SK-N-SH (cell line): ENCODE results near the gene DFFB. TPM values are rescaled to one million over a fixed set of nuclear protein-coding genes. Genes with fewer than 3 reads are reported as not detected.

Experiments
- CTCF ChIA-PET: fragments of 300-600, 350-600 bp; formaldehyde crosslinking; extraction: SDS; loops from one replicate; lab custom pipeline; 2021; lab: Yijun Ruan, JAX
- POLR2A ChIA-PET: fragments of 350-600 bp; sonication (Branson Sonifier 250); formaldehyde crosslinking; extraction: SDS; loops from one replicate; lab custom pipeline; 2020; ENCODE audit warnings: antibody characterized with exemption, inconsistent platforms; lab: Yijun Ruan, JAX
- DNase-seq: peaks from one replicate; pipeline ENCODE4 v3.0.0; 2012
- H2AFZ ChIP-seq: fragments of 200-600 bp; sonication (generic); 2 replicates; pipeline ENCODE4 v1.8.1; 2016; ENCODE audit warnings: antibody characterized with exemption, mild to moderate bottlenecking, low read depth
- H3F3A ChIP-seq: fragments of 200-600 bp; sonication (generic); replicated peaks from 2 replicates; pipeline ENCODE3; 2016; ENCODE audit warnings: antibody characterized with exemption, mild to moderate bottlenecking; ENCODE audit not compliant: insufficient read depth
- H3K27ac ChIP-seq, 2 experiments: fragments of 200-500 bp in 1 of 2; fragments of 200-600 bp in 1 of 2; sonication (Bioruptor generic) in 1 of 2; sonication (generic), shearing (Covaris generic) in 1 of 2; 2 replicates each; pipeline versions ENCODE4 v1.5.1 to v1.6.1; 2014 to 2016; ENCODE audit warnings: low read depth in 2 of 2, inconsistent platforms in 1 of 2, low read length in 1 of 2, mild to moderate bottlenecking in 1 of 2, mixed read lengths in 1 of 2
- H3K27me3 ChIP-seq: fragments of 200-600 bp; sonication (generic), shearing (Covaris generic); 2 replicates; pipeline ENCODE4 v1.6.1; 2016; ENCODE audit warnings: mixed run types; ENCODE audit not compliant: insufficient read depth
- H3K36me3 ChIP-seq, 2 experiments: fragments of 200-500 bp in 1 of 2; fragments of 200-600 bp in 1 of 2; sonication (Bioruptor generic) in 1 of 2; sonication (generic) in 1 of 2; replicated peaks in 1 of 2; 2 replicates each; pipeline versions ENCODE3 to v1.5.1; 2014 to 2016; ENCODE audit warnings: low read length in 1 of 2, mild to moderate bottlenecking in 1 of 2; ENCODE audit not compliant: insufficient read depth in 2 of 2, control insufficient read depth in 1 of 2
- H3K4me1 ChIP-seq, 2 experiments: fragments of 200-500 bp in 1 of 2; fragments of 200-600 bp in 1 of 2; sonication (Bioruptor generic) in 1 of 2; sonication (generic), shearing (Covaris generic) in 1 of 2; 2 replicates each; pipeline versions ENCODE4 v1.5.1 to v1.6.1; 2014 to 2016; ENCODE audit warnings: low read depth in 1 of 2, low read length in 1 of 2, mixed run types in 1 of 2; ENCODE audit not compliant: insufficient read depth in 2 of 2, control insufficient read depth in 1 of 2
- H3K4me2 ChIP-seq: fragments of 200-600 bp; sonication (generic), shearing (Covaris generic); 2 replicates; pipeline ENCODE4 v1.6.1; 2017; ENCODE audit warnings: mixed run types
- H3K4me3 ChIP-seq, 2 experiments: fragments of 200-500 bp in 1 of 2; fragments of 200-600 bp in 1 of 2; sonication (Bioruptor generic) in 1 of 2; sonication (generic), shearing (Covaris generic) in 1 of 2; 2 replicates each; pipeline versions ENCODE4 v1.5.1 to v1.8.1; 2014 to 2016; ENCODE audit warnings: low read depth in 2 of 2, inconsistent platforms in 1 of 2, low read length in 1 of 2, mild to moderate bottlenecking in 1 of 2, mixed read lengths in 1 of 2, moderate library complexity in 1 of 2
- H3K79me2 ChIP-seq: fragments of 200-600 bp; sonication (generic); 2 replicates; pipeline ENCODE4 v1.8.1; 2017; ENCODE audit warnings: mild to moderate bottlenecking; ENCODE audit not compliant: insufficient read depth
- H3K9ac ChIP-seq: fragments of 200-600 bp; sonication (generic); 2 replicates; pipeline ENCODE4 v1.6.1; 2017; ENCODE audit warnings: mixed run types
- H3K9me2 ChIP-seq: fragments of 200-600 bp; sonication (generic); 2 replicates; pipeline ENCODE4 v1.6.1; 2017; ENCODE audit warnings: mixed run types
- H3K9me3 ChIP-seq: fragments of 200-600 bp; sonication (generic); 2 replicates; pipeline ENCODE4 v1.6.1; 2017; ENCODE audit warnings: mixed run types, mild to moderate bottlenecking, moderate library complexity
- H4K20me1 ChIP-seq: fragments of 200-600 bp; sonication (generic); 2 replicates; pipeline ENCODE4 v1.6.1; 2017; ENCODE audit warnings: mild to moderate bottlenecking, mixed run types; ENCODE audit not compliant: insufficient read depth
- CHD2 ChIP-seq: fragments of 150-350 bp; IDR thresholded peaks from 2 replicates; pipeline ENCODE4 v1.6.1; 2018; ENCODE audit warnings: low read length; ENCODE audit not compliant: partially characterized antibody
- FOXM1 ChIP-seq: IDR thresholded peaks from 2 replicates; pipeline ENCODE4 v1.4.0; 2012; ENCODE audit warnings: low read depth, mild to moderate bottlenecking
- MEF2A ChIP-seq: IDR thresholded peaks from 2 replicates; pipeline ENCODE4 v1.4.0; 2012; ENCODE audit warnings: low read depth, borderline replicate concordance
- NFIC ChIP-seq: IDR thresholded peaks from 2 replicates; pipeline ENCODE4 v1.4.0; 2012; ENCODE audit warnings: borderline replicate concordance
- POLR2AphosphoS5 ChIP-seq: IDR thresholded peaks from 2 replicates; pipeline ENCODE4 v1.6.1; 2012; ENCODE audit warnings: low read depth, low read length
- RAD21 ChIP-seq: IDR thresholded peaks from 2 replicates; pipeline ENCODE4 v1.6.1; 2012; ENCODE audit warnings: mild to moderate bottlenecking, low read length
- RXRA ChIP-seq: IDR thresholded peaks from 2 replicates; pipeline ENCODE4 v1.4.0; 2012; ENCODE audit warnings: low read depth, mild to moderate bottlenecking, borderline replicate concordance
- SIN3A ChIP-seq: IDR thresholded peaks from 2 replicates; pipeline ENCODE4 v1.6.1; 2012; ENCODE audit warnings: low read depth, mild to moderate bottlenecking, low read length, moderate library complexity, borderline replicate concordance
- TEAD4 ChIP-seq: IDR thresholded peaks from 2 replicates; pipeline ENCODE4 v1.4.0; 2012; ENCODE audit warnings: mild to moderate bottlenecking, borderline replicate concordance; ENCODE audit not compliant: insufficient read depth
- WGBS: methylation state at CpG from one replicate; pipeline ENCODE4 v1.1.6; 2017; ENCODE audit warnings: low lambda C conversion rate; 5-methylcytosine and 5-hydroxymethylcytosine counted together
- polyA plus RNA-seq, 3 experiments: library from polyadenylated mRNA; depleted of rRNA; stranded (reverse); fragments of >200 nt; gene quantifications; 2 replicates each; pipeline ENCODE4 v1.2.3, GENCODE V29; 2012
- TF ChIP-seq, protein P1 (sequence below): IDR thresholded peaks from 2 replicates; pipeline ENCODE4 v1.6.1; 2012; ENCODE audit warnings: mild to moderate bottlenecking, low read depth, low read length, moderate library complexity
- TF ChIP-seq, protein P2 (sequence below): IDR thresholded peaks from 2 replicates; pipeline ENCODE4 v1.4.0; 2012; ENCODE audit warnings: low read depth

DFFB gene
- polyA plus RNA-seq, 1 of the 3 experiments (the other 2 are of a cell fraction): 8.2 TPM

DNA sequence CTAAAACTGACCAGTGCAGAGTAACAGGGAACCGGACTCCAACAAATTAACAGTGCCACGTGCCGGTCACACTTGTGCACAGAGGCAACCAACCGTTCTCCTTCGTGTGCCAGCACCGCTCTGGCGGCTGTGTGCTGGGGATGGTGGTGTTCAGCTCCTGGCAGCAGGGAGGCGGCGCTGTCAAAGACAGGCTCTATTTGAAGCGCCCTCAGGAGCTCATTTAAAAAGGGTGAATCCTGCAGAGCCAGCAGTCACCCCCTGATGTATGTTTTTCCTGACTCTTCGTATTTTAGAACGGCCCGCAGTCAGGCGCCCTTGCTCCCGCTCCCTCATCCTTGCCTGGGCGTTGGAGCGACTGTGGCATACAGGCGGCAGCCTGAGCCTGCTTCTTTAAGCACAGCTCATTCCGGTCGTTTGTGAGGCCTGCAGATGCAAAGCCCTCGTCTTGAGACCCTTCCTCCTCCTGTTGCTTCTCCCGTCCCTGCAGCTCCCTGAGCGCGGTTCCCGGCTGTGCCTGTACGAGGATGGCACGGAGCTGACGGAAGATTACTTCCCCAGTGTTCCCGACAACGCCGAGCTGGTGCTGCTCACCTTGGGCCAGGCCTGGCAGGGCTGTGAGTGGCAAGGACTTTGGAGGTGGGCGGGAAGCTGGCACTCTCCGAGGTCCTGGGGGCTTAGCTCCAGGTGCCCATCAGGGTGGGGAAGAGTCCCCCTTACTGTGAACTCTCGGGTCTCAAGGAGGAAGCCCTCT lies 1.1 kb downstream of the DFFB start:
- H3K79me2 ChIP-seq: peaks cover 37% of the 10 kb centered on the region
- ChIA-PET POLR2A (no interaction called here), CTCF (interaction anchor here (0.7 to 2.0 kb wide), 5 partner anchors 9 to 83 kb away, joined by 3 to 5 read pairs (median 4); no protein-coding TSS in a partner anchor)
- H3K27me3 ChIP-seq: no peaks in the 10 kb centered on the region
- peaks cover 9% of the 10 kb centered on the region; the same call in 1 of the 2 replicates for H4K20me1 ChIP-seq
- H3K27ac ChIP-seq: no peak overlapping the region
- no peak overlapping the region; the same call in 1 of the 2 replicates for H3K9ac ChIP-seq
- peaks cover 4 to 16% of the 10 kb centered on the region in 2 experiments; a peak in 1 of 4 replicates for H3K4me1 ChIP-seq
- H3K9me2 ChIP-seq: no peaks in the 10 kb centered on the region
- no peaks in the 10 kb centered on the region for H3K36me3 ChIP-seq
- peak; percentile 52 for DNase-seq
- H3F3A ChIP-seq: no peaks in the 10 kb centered on the region
- H3K4me2 ChIP-seq: peak overlapping the region; percentile 96
- H3K9me3 ChIP-seq: no peaks in the 10 kb centered on the region
- H3K4me3 ChIP-seq: peak overlapping the region; percentile 76 to 88; a peak in 2 of 4 replicates
- H2AFZ ChIP-seq: no peak overlapping the region
- TF ChIP-seq, protein P1, sequence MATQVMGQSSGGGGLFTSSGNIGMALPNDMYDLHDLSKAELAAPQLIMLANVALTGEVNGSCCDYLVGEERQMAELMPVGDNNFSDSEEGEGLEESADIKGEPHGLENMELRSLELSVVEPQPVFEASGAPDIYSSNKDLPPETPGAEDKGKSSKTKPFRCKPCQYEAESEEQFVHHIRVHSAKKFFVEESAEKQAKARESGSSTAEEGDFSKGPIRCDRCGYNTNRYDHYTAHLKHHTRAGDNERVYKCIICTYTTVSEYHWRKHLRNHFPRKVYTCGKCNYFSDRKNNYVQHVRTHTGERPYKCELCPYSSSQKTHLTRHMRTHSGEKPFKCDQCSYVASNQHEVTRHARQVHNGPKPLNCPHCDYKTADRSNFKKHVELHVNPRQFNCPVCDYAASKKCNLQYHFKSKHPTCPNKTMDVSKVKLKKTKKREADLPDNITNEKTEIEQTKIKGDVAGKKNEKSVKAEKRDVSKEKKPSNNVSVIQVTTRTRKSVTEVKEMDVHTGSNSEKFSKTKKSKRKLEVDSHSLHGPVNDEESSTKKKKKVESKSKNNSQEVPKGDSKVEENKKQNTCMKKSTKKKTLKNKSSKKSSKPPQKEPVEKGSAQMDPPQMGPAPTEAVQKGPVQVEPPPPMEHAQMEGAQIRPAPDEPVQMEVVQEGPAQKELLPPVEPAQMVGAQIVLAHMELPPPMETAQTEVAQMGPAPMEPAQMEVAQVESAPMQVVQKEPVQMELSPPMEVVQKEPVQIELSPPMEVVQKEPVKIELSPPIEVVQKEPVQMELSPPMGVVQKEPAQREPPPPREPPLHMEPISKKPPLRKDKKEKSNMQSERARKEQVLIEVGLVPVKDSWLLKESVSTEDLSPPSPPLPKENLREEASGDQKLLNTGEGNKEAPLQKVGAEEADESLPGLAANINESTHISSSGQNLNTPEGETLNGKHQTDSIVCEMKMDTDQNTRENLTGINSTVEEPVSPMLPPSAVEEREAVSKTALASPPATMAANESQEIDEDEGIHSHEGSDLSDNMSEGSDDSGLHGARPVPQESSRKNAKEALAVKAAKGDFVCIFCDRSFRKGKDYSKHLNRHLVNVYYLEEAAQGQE: no peak
- no peak for TF ChIP-seq MEF2A
- TF ChIP-seq POLR2AphosphoS5: no peak
- WGBS: 91% methylated on average over 17 of the region's 34 CpGs

DNA sequence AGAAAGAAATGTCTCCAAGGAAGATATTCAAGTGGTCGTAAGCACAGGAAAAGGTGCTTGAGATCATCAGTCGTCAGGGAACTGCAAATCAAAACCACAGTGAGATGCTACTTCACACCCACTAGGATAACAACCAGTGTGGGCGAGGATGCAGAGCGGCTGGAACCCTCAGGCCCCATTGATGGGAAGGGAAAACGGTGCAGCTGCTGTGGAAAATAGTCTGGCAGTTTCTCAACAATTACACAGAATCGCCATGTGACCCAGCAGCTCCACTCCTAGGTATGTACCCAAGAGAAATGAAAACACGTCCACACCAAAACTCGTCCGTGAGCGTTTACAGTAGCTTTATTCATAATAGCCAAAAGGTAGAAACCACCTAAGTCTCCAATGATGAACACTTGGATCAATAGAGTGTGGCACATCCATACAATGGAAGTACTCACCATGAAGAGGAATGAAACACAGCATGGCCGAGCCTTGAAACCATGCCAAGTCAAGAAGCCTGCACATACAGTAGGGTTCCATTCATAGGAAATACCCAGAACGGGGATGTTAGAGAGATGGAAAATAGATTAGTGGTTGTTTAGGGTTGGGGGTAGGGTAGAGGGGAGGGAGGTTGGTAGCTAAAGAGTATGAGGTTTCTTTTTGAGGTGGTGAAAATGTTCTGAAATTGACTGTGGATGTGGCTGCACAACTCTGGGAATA lies 6.1 kb downstream of the DFFB start:
- no peaks in the 10 kb centered on the region for H3K9me3 ChIP-seq
- H3K79me2 ChIP-seq: no peaks in the 10 kb centered on the region
- ChIA-PET CTCF (no interaction called here), POLR2A (interaction anchor here (0.7 kb wide), 1 partner anchor 1367 kb away, joined by 3 read pairs; no protein-coding TSS in a partner anchor)
- DNase-seq: no peak
- H3K27ac ChIP-seq: no peak overlapping the region
- no peaks in the 10 kb centered on the region for H3K27me3 ChIP-seq
- H3F3A ChIP-seq: no peaks in the 10 kb centered on the region
- no peak overlapping the region for H3K9ac ChIP-seq
- H3K9me2 ChIP-seq: no peaks in the 10 kb centered on the region
- H2AFZ ChIP-seq: no peak overlapping the region
- H3K4me3 ChIP-seq: no peak overlapping the region
- 87% methylated on average over 11 of the region's 12 CpGs for WGBS
- TF ChIP-seq RAD21: no peak
- no peaks in the 10 kb centered on the region for H4K20me1 ChIP-seq
- no peaks in the 10 kb centered on the region for H3K36me3 ChIP-seq
- peaks cover 0 to 2% of the 10 kb centered on the region in 2 experiments; a peak in 1 of 4 replicates for H3K4me1 ChIP-seq
- no peak overlapping the region for H3K4me2 ChIP-seq

DNA sequence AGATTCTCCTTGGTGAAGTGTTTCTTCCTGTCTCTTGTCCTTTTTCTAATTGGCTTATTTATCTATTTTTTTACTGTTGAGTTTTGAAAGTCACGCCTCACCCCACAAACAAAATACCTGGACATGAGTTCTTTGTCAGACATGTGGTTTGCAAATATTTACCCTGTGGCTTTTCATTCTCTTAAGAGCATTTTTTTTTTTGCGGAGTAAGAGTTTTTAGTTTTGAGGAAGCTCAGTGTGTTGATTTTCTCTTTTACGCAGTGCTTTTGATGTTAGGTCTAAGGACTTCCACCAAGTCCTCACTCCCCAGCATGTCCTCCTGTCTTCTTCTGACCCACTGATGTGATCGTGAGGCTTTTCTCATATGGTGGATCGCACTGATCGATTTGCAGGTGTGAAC lies 7.6 kb downstream of the DFFB start:
- POLR2A ChIA-PET: no interaction called here
- Histone ChIP-seq H3K27me3 (no peaks in the 10 kb centered on the region), H3K79me2 (no peaks in the 10 kb centered on the region), H2AFZ (no peak overlapping the region), H3K9me3 (no peaks in the 10 kb centered on the region), H3K4me3 (no peak overlapping the region), H3K4me2 (no peak overlapping the region), H3K9me2 (no peaks in the 10 kb centered on the region), H4K20me1 (no peaks in the 10 kb centered on the region), H3F3A (no peaks in the 10 kb centered on the region), H3K27ac (no peak overlapping the region), H3K9ac (no peak overlapping the region), H3K4me1 (no peaks in the 10 kb centered on the region), H3K36me3 (peaks cover 0 to 2% of the 10 kb centered on the region in 2 experiments)
- CTCF ChIA-PET: no interaction called here
- 85% methylated on average over 6 of the region's 6 CpGs for whole genome bisulfite sequencing
- TF ChIP-seq SIN3A (no peak), POLR2AphosphoS5 (no peak), CHD2 (no peak), FOXM1 (no peak), NFIC (no peak), RAD21 (no peak), RXRA (no peak), TEAD4 (no peak)
- TF ChIP-seq, protein P2, sequence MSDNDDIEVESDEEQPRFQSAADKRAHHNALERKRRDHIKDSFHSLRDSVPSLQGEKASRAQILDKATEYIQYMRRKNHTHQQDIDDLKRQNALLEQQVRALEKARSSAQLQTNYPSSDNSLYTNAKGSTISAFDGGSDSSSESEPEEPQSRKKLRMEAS: no peak
- no peak for DNase-seq
